Measurements from ENCODE around the gene TSPAN18. TPM values are rescaled to one million over a fixed set of nuclear protein-coding genes. Genes with fewer than 3 reads are reported as not detected.

TSPAN18 gene
- polyA plus RNA-seq, 1 of the 3 experiments (the other 2 are of a cell fraction): 0.72 TPM

GRCh38 chr11:44814881-44815592 is 88.3 kb downstream of the TSPAN18 start (continued):
- TF ChIP-seq, protein P1, sequence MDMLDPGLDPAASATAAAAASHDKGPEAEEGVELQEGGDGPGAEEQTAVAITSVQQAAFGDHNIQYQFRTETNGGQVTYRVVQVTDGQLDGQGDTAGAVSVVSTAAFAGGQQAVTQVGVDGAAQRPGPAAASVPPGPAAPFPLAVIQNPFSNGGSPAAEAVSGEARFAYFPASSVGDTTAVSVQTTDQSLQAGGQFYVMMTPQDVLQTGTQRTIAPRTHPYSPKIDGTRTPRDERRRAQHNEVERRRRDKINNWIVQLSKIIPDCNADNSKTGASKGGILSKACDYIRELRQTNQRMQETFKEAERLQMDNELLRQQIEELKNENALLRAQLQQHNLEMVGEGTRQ (IDR thresholded peaks at IDR 0.05; ENCODE audit: borderline replicate concordance, low read depth, low read length): no peak
- no peak for TF ChIP-seq GATA2 (CRISPR knock-in tag; IDR thresholded peaks at IDR 0.05)

DNA sequence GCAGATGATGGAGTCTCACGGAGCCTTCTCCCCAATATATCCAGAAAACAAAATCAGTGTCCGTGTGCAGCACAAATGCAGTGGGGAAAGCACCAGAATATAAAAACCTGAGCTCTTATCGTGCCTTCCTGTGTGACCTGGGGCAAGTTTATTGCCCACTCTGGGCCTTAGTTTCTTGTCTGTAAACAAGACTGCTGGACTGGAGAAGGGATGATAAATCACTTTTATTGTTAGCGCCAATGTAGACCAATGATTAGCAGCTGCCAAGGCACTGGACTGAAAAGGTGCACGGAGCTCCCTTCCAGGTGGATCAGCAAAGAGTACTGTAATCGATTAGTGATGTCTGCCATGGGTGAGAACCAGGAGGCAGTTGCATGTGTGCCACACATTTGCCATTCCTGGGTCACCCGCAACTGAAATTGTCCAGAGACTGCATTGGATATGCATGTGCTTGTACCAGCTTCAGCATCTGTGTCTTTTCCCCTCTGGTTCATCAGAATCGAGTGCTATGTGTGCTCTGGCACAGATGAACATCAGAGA is 89.2 kb downstream of the TSPAN18 start:
- H3K9ac ChIP-seq: no peak overlapping the region
- 75% methylated on average over 8 of the region's 8 CpGs for WGBS (ENCODE audit: low lambda C conversion rate)
- TF ChIP-seq NRF1 (IDR thresholded peaks at IDR 0.05; ENCODE audit: low read depth, low read length): no peak
- no peak for TF ChIP-seq FOXM1 (IDR thresholded peaks at IDR 0.05; ENCODE audit: low read depth)
- no peak for TF ChIP-seq SMC3 (IDR thresholded peaks at IDR 0.05; ENCODE audit: low read depth, low read length)
- TF ChIP-seq, protein P2, sequence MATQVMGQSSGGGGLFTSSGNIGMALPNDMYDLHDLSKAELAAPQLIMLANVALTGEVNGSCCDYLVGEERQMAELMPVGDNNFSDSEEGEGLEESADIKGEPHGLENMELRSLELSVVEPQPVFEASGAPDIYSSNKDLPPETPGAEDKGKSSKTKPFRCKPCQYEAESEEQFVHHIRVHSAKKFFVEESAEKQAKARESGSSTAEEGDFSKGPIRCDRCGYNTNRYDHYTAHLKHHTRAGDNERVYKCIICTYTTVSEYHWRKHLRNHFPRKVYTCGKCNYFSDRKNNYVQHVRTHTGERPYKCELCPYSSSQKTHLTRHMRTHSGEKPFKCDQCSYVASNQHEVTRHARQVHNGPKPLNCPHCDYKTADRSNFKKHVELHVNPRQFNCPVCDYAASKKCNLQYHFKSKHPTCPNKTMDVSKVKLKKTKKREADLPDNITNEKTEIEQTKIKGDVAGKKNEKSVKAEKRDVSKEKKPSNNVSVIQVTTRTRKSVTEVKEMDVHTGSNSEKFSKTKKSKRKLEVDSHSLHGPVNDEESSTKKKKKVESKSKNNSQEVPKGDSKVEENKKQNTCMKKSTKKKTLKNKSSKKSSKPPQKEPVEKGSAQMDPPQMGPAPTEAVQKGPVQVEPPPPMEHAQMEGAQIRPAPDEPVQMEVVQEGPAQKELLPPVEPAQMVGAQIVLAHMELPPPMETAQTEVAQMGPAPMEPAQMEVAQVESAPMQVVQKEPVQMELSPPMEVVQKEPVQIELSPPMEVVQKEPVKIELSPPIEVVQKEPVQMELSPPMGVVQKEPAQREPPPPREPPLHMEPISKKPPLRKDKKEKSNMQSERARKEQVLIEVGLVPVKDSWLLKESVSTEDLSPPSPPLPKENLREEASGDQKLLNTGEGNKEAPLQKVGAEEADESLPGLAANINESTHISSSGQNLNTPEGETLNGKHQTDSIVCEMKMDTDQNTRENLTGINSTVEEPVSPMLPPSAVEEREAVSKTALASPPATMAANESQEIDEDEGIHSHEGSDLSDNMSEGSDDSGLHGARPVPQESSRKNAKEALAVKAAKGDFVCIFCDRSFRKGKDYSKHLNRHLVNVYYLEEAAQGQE (IDR thresholded peaks at IDR 0.05; ENCODE audit: low read depth, low read length): no peak
- TF ChIP-seq, protein P3, sequence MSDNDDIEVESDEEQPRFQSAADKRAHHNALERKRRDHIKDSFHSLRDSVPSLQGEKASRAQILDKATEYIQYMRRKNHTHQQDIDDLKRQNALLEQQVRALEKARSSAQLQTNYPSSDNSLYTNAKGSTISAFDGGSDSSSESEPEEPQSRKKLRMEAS (IDR thresholded peaks at IDR 0.05; ENCODE audit: low read depth): no peak
- TF ChIP-seq, protein P1 (IDR thresholded peaks at IDR 0.05; ENCODE audit: borderline replicate concordance, low read depth, low read length): no peak
- H3F3A ChIP-seq (replicated peaks; ENCODE audit: insufficient read depth): no peaks in the 10 kb centered on the region
- no peak for DNase-seq
- ChIA-PET CTCF (interaction anchor here (1.0 to 2.0 kb wide), 6 partner anchors 10 to 194 kb away, joined by 3 to 6 read pairs (median 4); no protein-coding TSS in a partner anchor), POLR2A (interaction anchor here (1.0 kb wide), 1 partner anchor 14 kb away, joined by 3 read pairs; no protein-coding TSS in a partner anchor)
- H4K20me1 ChIP-seq (ENCODE audit: insufficient read depth): no peaks in the 10 kb centered on the region
- no peaks in the 10 kb centered on the region for H3K79me2 ChIP-seq (ENCODE audit: insufficient read depth)
- H3K9me3 ChIP-seq: no peaks in the 10 kb centered on the region
- H3K27ac ChIP-seq (ENCODE audit: low read depth in 2 of 2, low read length in 1 of 2): no peak overlapping the region; a peak in 1 of 4 replicates
- H3K4me2 ChIP-seq: no peak overlapping the region
- no peak overlapping the region for H2AFZ ChIP-seq (ENCODE audit: low read depth)
- no peaks in the 10 kb centered on the region for H3K27me3 ChIP-seq (ENCODE audit: insufficient read depth)
- no peak overlapping the region for H3K4me3 ChIP-seq (ENCODE audit: low read depth in 2 of 2, low read length in 1 of 2)
- H3K4me1 ChIP-seq (ENCODE audit: control insufficient read depth in 1 of 2, insufficient read depth in 2 of 2, low read depth in 1 of 2, low read length in 1 of 2): peaks cover 0 to 49% of the 10 kb centered on the region in 2 experiments; a peak in 1 of 4 replicates
- H3K9me2 ChIP-seq: no peaks in the 10 kb centered on the region
- H3K36me3 ChIP-seq (replicated peaks in 1 of 2; ENCODE audit: control insufficient read depth in 1 of 2, insufficient read depth in 2 of 2, low read length in 1 of 2): no peaks in the 10 kb centered on the region
